Subcutaneous abdominal adipose tissue (tissue), 5 donors: ENCODE results near the gene SLC39A3.

ENCODE experiments used
- H3K27ac ChIP-seq: one replicate; pipeline ENCODE4 v1.7.0; 2013; ENCODE audit warnings: low read depth, mild to moderate bottlenecking, inconsistent platforms, low read length, moderate library complexity
- H3K27me3 ChIP-seq, 5 donors: one replicate each; pipeline ENCODE4 v1.7.0; 2013; ENCODE audit warnings: low read length in 5 of 5, inconsistent platforms in 1 of 5; ENCODE audit not compliant: control insufficient read depth in 5 of 5, insufficient read depth in 4 of 5
- H3K36me3 ChIP-seq, 5 donors: one replicate each; pipeline ENCODE4 v1.7.0; 2013; ENCODE audit warnings: low read length in 5 of 5; ENCODE audit not compliant: control insufficient read depth in 5 of 5, insufficient read depth in 5 of 5
- H3K4me1 ChIP-seq, 5 donors: one replicate each; pipeline ENCODE4 v1.7.0; 2013; ENCODE audit warnings: low read length in 5 of 5, mild to moderate bottlenecking in 3 of 5, moderate library complexity in 1 of 5; ENCODE audit not compliant: control insufficient read depth in 5 of 5, insufficient read depth in 5 of 5
- H3K4me3 ChIP-seq, 5 donors: one replicate each; pipeline ENCODE4 v1.7.0; 2013; ENCODE audit warnings: low read length in 5 of 5, low read depth in 1 of 5
- H3K9ac ChIP-seq, 5 donors: one replicate each; pipeline ENCODE4 v1.7.0; 2013; ENCODE audit warnings: low read length in 5 of 5, mild to moderate bottlenecking in 4 of 5, moderate library complexity in 3 of 5
- H3K9me3 ChIP-seq, 5 donors: one replicate each; pipeline ENCODE4 v1.7.0; 2013; ENCODE audit warnings: low read length in 5 of 5; ENCODE audit not compliant: control insufficient read depth in 5 of 5
- donor health status: healthy.
- donor health status: healthy.
- donor health status: healthy.
- donor health status: healthy.
- donor health status: healthy.

Gene SLC39A3

GRCh38 chr19:2779121-2779740 lies 39.4 kb upstream of the SLC39A3 start:
- Histone ChIP-seq H3K36me3 (peaks cover 0 to 16% (median 0%) of the 10 kb centered on the region in 5 donors), H3K27ac (no peak overlapping the region), H3K9me3 (no peaks in the 10 kb centered on the region), H3K9ac (peak overlapping the region in 2 of 5 donors; percentile 7 to 41), H3K4me1 (peaks cover 17 to 68% (median 57%) of the 10 kb centered on the region in 5 donors), H3K27me3 (no peaks in the 10 kb centered on the region), H3K4me3 (no peak overlapping the region)

GRCh38 chr19:2777952-2778683 lies 38.3 kb upstream of the SLC39A3 start:
- H3K27me3 ChIP-seq, result no peaks in the 10 kb centered on the region
- peaks cover 0 to 16% (median 0%) of the 10 kb centered on the region in 5 donors for H3K36me3 ChIP-seq
- H3K4me3 ChIP-seq, result no peak overlapping the region
- H3K4me1 ChIP-seq, result peaks cover 15 to 67% (median 53%) of the 10 kb centered on the region in 5 donors
- peak overlapping the region in 1 of 5 donors; percentile 41 for H3K9ac ChIP-seq
- H3K27ac ChIP-seq, result no peak overlapping the region
- no peaks in the 10 kb centered on the region for H3K9me3 ChIP-seq

GRCh38 chr19:2775556-2776430 lies 36.0 kb upstream of the SLC39A3 start:
- H3K27me3 ChIP-seq, result no peaks in the 10 kb centered on the region
- H3K36me3 ChIP-seq, result peaks cover 0 to 23% (median 2%) of the 10 kb centered on the region in 5 donors
- peak overlapping the region; percentile 83 for H3K27ac ChIP-seq
- H3K4me3 ChIP-seq, result peak overlapping the region; percentile 19 to 62 (median 48)
- no peaks in the 10 kb centered on the region for H3K9me3 ChIP-seq
- H3K4me1 ChIP-seq, result peaks cover 7 to 55% (median 41%) of the 10 kb centered on the region in 5 donors
- H3K9ac ChIP-seq, result peak overlapping the region; percentile 32 to 86 (median 60)

- no peaks in the 10 kb centered on the region for H3K27me3 ChIP-seq
- H3K27ac ChIP-seq, result peak overlapping the region; percentile 83
- H3K9ac ChIP-seq, result peak overlapping the region in 4 of 5 donors; percentile 32 to 86 (median 64)
- H3K36me3 ChIP-seq, result peaks cover 0 to 20% (median 2%) of the 10 kb centered on the region in 5 donors
- no peaks in the 10 kb centered on the region for H3K9me3 ChIP-seq
- peaks cover 3 to 55% (median 42%) of the 10 kb centered on the region in 5 donors for H3K4me1 ChIP-seq
- H3K4me3 ChIP-seq, result peak overlapping the region in 4 of 5 donors; percentile 47 to 62 (median 52)
Observed at GRCh38 chr19:2774953-2775555, 35.2 kb upstream of the SLC39A3 start.

- H3K9ac ChIP-seq, result no peak overlapping the region
- no peaks in the 10 kb centered on the region for H3K9me3 ChIP-seq
- peaks cover 3 to 59% (median 44%) of the 10 kb centered on the region in 5 donors for H3K4me1 ChIP-seq
- no peaks in the 10 kb centered on the region for H3K27me3 ChIP-seq
- no peak overlapping the region for H3K4me3 ChIP-seq
- H3K36me3 ChIP-seq, result peaks cover 0 to 18% (median 2%) of the 10 kb centered on the region in 5 donors
- no peak overlapping the region for H3K27ac ChIP-seq
Observed at GRCh38 chr19:2774083-2774679, 34.4 kb upstream of the SLC39A3 start.

- Histone ChIP-seq H3K36me3 (peaks cover 0 to 28% (median 15%) of the 10 kb centered on the region in 5 donors), H3K9ac (no peak overlapping the region), H3K4me1 (peaks cover 3 to 53% (median 46%) of the 10 kb centered on the region in 5 donors)
Observed at GRCh38 chr19:2771786-2772674, 32.2 kb upstream of the SLC39A3 start.

GRCh38 chr19:2770055-2771013 lies 30.5 kb upstream of the SLC39A3 start:
- Histone ChIP-seq H3K27ac (no peak overlapping the region), H3K4me3 (peak overlapping the region in 1 of 5 donors; percentile 34), H3K4me1 (peaks cover 0 to 41% (median 35%) of the 10 kb centered on the region in 5 donors), H3K27me3 (no peaks in the 10 kb centered on the region), H3K9ac (peak overlapping the region in 1 of 5 donors; percentile 48), H3K9me3 (no peaks in the 10 kb centered on the region), H3K36me3 (peaks cover 0 to 44% (median 30%) of the 10 kb centered on the region in 5 donors)

More at GRCh38 chr19:2771786-2772674, 32.2 kb upstream of the SLC39A3 start:
- H3K4me3 ChIP-seq, result no peak overlapping the region
- no peaks in the 10 kb centered on the region for H3K9me3 ChIP-seq
- H3K27ac ChIP-seq, result no peak overlapping the region
- H3K27me3 ChIP-seq, result no peaks in the 10 kb centered on the region

- Histone ChIP-seq H3K9me3 (no peaks in the 10 kb centered on the region), H3K4me3 (no peak overlapping the region), H3K27me3 (no peaks in the 10 kb centered on the region), H3K36me3 (peaks cover 0 to 55% (median 39%) of the 10 kb centered on the region in 5 donors), H3K9ac (no peak overlapping the region), H3K27ac (no peak overlapping the region), H3K4me1 (peaks cover 0 to 30% (median 24%) of the 10 kb centered on the region in 5 donors)
Observed at GRCh38 chr19:2769218-2769617, 29.4 kb upstream of the SLC39A3 start.
